ENCODE data around the gene RAD51B.

DNA sequence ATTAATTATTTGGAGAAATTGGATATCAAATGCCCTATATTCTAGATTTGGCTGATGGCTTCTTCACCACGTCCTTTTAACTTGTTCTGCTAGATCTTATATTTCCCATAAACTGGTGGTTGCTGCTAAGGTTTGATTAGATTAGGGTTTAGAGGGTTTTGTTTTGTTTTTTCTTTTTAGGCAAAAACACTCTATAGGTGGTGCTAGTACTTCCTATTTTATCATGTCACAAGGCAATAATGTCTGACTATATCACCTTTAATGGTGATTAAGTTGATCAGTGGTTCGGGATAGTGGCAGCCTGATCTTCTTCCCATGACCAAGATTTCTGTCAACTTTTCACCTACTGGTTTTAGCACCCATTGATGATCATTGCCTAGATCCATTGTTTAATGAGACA is 455.1 kb downstream of the RAD51B start:
- no peak for TF ChIP-seq POLR2AphosphoS5 (IDR thresholded peaks at IDR 0.05; ENCODE audit: borderline replicate concordance, low read depth, low read length)
- no peak for TF ChIP-seq EZH2 (IDR thresholded peaks at IDR 0.05)
